ENCODE results near the gene SERINC5. TPM values are rescaled to one million over a fixed set of nuclear protein-coding genes. Genes with fewer than 3 reads are reported as not detected.

Gene SERINC5
- total RNA-seq, 2 donors from 2014 or later = 12.8 to 13.9 TPM

GRCh38 chr5:80240368-80240986, 15.4 kb downstream of the SERINC5 start:
- ATAC-seq (ENCODE audit: insufficient number of reproducible peaks, low FRiP score, low read depth) (no peak), DNase-seq (ENCODE audit: low spot score) (no peak)
- H3K27me3 ChIP-seq (replicated peaks; ENCODE audit: insufficient read depth) = no peaks in the 10 kb centered on the region
- H3K9me3 ChIP-seq = no peaks in the 10 kb centered on the region
- TF ChIP-seq CTCF (IDR thresholded peaks at IDR 0.05) = no peak
- no peak overlapping the region for H3K27ac ChIP-seq
- H3K36me3 ChIP-seq = no peaks in the 10 kb centered on the region
- H3K4me3 ChIP-seq = no peak overlapping the region
- H3K4me1 ChIP-seq (ENCODE audit: control insufficient read depth in 1 of 2, low read depth in 2 of 2) = peaks cover 14 to 29% of the 10 kb centered on the region in 2 donors

DNA sequence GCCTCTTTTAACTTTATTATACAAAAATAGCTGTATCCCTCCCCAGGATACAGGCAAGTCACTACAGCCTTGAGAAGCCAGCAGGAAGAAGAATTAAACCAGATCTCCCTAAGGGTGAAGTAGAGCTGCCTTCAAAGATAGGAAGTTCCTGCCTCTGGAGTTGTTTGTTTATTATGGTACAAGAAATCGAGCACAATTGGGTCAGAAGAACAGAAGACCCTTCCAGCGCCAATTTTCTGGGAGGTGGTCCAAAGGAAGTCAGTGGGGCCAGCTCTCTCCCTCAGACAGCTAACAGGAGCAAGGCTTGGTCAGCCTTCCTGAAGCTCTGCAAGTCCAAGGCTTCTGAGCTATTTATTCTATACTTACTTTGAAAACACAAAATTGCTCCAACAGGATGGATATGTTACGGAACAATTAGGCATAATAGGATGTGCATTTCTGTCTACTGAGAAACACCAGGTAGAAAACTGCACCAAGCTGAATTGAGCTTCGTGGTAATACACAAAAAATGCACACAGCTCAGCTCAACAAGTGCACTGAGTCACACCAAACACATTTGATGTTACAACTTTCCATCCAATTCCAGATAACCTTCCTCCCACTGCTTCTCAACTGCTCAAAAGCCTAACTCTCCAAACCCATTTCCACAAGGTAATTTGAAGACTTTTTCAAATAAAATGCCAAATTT, 16.0 kb downstream of the SERINC5 start:
- no peak for TF ChIP-seq CTCF (IDR thresholded peaks at IDR 0.05)
- Histone ChIP-seq H3K27me3 (replicated peaks; ENCODE audit: insufficient read depth) (no peaks in the 10 kb centered on the region), H3K9me3 (no peaks in the 10 kb centered on the region), H3K36me3 (no peaks in the 10 kb centered on the region), H3K4me1 (ENCODE audit: control insufficient read depth in 1 of 2, low read depth in 2 of 2) (peaks cover 14 to 24% of the 10 kb centered on the region in 2 donors), H3K4me3 (no peak overlapping the region), H3K27ac (no peak overlapping the region)
- ATAC-seq (ENCODE audit: insufficient number of reproducible peaks, low FRiP score, low read depth) (no peak), DNase-seq (ENCODE audit: low spot score) (no peak)

- peaks cover 14 to 24% of the 10 kb centered on the region in 2 donors for H3K4me1 ChIP-seq (ENCODE audit: control insufficient read depth in 1 of 2, low read depth in 2 of 2)
- ATAC-seq (ENCODE audit: insufficient number of reproducible peaks, low FRiP score, low read depth) (peak; percentile 38), DNase-seq (ENCODE audit: low spot score) (no peak)
- H3K27me3 ChIP-seq (replicated peaks; ENCODE audit: insufficient read depth) = no peaks in the 10 kb centered on the region
- H3K4me3 ChIP-seq = peak overlapping the region; percentile 6
- no peak overlapping the region for H3K27ac ChIP-seq
- H3K9me3 ChIP-seq = no peaks in the 10 kb centered on the region
- H3K36me3 ChIP-seq = no peaks in the 10 kb centered on the region
- no peak for TF ChIP-seq CTCF (IDR thresholded peaks at IDR 0.05)
Measured at GRCh38 chr5:80238778-80239679, 16.8 kb downstream of the SERINC5 start.

DNA sequence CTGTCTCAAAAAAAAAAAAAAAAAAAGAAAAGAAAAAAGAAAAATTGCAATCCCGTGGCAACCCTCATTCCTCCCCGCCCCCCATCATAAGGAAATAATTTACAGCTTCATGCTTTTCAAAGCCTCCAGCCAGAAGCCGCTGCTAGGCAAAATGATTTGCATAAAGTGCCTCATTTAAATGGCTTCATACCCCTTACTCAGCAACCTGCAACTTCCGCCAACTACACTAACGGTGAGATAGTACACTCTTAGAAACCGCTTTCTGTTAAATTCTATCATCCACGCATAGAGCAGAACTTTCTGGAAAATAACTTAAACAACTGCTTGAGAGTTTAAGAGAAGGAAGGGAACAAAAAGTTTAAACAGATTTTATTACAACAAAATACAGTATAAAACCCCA, 17.8 kb downstream of the SERINC5 start:
- ATAC-seq (ENCODE audit: insufficient number of reproducible peaks, low FRiP score, low read depth) = no peak
- H3K4me1 ChIP-seq (ENCODE audit: control insufficient read depth in 1 of 2, low read depth in 2 of 2) = peaks cover 14 to 24% of the 10 kb centered on the region in 2 donors
- no peaks in the 10 kb centered on the region for H3K9me3 ChIP-seq
- no peak overlapping the region for H3K27ac ChIP-seq
- TF ChIP-seq CTCF (IDR thresholded peaks at IDR 0.05) = no peak
- DNase-seq (ENCODE audit: low spot score) = no peak
- no peaks in the 10 kb centered on the region for H3K36me3 ChIP-seq
- H3K4me3 ChIP-seq = no peak overlapping the region
- no peaks in the 10 kb centered on the region for H3K27me3 ChIP-seq (replicated peaks; ENCODE audit: insufficient read depth)

DNA sequence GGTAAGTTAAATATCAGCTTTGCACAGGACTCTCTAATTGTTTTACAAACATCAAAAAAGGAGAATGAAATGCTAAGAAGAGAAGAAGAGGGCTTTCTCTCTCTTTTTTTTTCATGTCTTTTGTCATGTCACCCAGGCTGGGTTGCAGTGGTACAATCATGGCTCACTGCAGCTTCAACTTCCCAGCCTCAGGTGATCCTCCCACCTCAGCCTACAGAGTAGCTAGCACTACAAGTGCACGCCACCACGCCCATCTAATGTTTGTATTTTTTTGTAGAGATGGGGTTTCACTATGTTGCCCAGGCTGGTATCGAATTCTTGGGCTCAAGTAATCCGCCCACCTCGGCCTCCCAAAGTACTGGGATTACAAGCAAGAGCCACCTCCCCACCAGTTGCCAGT, 18.6 kb downstream of the SERINC5 start:
- peaks cover 14 to 24% of the 10 kb centered on the region in 2 donors for H3K4me1 ChIP-seq (ENCODE audit: control insufficient read depth in 1 of 2, low read depth in 2 of 2)
- H3K27ac ChIP-seq = no peak overlapping the region
- no peaks in the 10 kb centered on the region for H3K36me3 ChIP-seq
- H3K4me3 ChIP-seq = no peak overlapping the region
- H3K9me3 ChIP-seq = no peaks in the 10 kb centered on the region
- no peaks in the 10 kb centered on the region for H3K27me3 ChIP-seq (replicated peaks; ENCODE audit: insufficient read depth)
- no peak for DNase-seq (ENCODE audit: low spot score)
- no peak for TF ChIP-seq CTCF (IDR thresholded peaks at IDR 0.05)
- ATAC-seq (ENCODE audit: insufficient number of reproducible peaks, low FRiP score, low read depth) = no peak
